Measurements from ENCODE around the gene RMC1. TPM values are rescaled to one million over a fixed set of nuclear protein-coding genes. Genes with fewer than 3 reads are reported as not detected.
A peak's percentile ranks its signal among the peaks of the same experiment; 100 is the strongest.

Gene RMC1
- total RNA-seq, 1 experiment from 2014 or later, result 26.8 TPM

DNA sequence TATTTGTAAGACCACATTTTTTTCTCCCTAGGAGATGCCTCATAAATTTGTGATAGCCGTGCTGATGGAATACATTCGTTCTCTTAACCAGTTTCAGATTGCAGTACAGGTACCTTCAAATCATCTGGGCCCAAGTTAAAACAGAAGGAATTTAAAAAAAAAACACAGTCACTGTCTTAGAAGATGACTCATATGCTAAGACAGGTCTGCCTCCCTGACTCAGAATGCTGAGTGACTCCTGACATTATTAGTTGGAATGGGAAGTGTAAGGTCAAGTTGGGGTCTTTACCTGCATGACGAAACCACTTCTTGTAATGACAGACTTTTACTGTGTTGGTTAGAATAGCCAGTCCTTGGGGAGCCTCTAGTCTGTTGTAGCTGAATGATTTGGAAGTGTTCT lies 26.3 kb downstream of the RMC1 start:
- DNase-seq (ENCODE audit: low read depth), result peak; percentile 89

- no peak for DNase-seq (ENCODE audit: low read depth)
These were observed 26.9 kb downstream of the RMC1 start for GRCh38 chr18:23530195-23530594.

DNA sequence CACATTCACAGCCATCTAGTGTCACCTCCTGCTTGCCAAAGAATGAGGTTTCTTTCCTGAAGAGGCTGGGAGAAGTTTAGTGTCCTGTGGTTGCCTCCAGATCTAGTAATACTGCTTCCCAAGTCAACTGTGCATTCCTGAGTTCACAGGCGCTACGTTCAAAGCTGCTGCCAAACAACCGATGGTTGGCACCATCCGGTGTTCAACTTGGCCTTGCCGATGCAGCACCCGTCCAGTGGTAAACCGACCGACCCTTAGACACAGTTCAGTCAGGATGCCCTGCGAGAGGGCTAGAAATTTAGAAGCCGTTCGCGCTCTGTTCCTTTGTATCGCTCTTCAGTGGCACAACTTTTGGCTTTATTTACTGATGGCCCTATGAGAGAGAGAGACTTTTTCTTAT lies 28.6 kb downstream of the RMC1 start:
- DNase-seq (ENCODE audit: low read depth), result no peak

DNA sequence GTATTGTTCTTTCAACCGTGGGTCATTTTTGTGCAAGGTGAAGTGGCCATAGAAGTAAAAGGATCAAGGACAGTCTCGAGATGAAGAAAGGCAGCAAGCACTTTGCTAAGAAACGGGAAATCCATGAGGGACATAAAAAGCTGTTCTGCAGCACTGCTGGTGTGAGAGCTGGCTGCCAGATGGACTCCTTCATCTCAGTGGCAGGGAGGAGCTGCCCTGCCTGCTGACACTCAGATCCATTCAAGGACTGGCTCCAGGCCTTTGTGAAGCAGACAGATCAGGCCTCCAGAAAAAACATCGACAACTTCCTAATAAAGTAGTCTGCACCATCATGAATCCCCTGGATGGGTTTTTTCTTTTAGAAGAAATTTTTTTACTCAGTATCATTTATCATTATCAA lies 29.5 kb downstream of the RMC1 start:
- DNase-seq (ENCODE audit: low read depth), result no peak

DNA sequence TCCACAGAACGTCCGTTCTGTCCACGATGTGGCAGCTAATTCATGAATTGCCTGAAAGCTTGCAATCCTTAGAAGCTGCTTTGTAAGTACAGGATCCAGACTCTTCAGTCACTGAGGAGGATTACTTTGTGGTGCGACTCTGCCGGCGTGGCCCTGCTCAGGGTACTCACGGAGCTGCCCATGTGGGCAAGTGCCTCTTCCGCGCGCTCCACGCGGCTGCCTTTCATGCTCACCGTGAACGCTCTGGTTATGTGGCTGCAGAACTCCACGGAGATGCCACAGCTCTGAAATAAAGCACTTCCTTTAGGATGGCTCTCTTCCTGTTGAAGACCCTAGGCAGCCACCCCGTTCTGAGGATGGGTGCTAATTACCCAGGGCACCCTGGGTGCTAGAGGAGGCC lies 31.0 kb downstream of the RMC1 start:
- no peak for DNase-seq (ENCODE audit: low read depth)

GRCh38 chr18:23536204-23536603 lies 32.9 kb downstream of the RMC1 start:
- no peak for DNase-seq (ENCODE audit: low read depth)

- DNase-seq (ENCODE audit: low read depth), result no peak
These were observed 34.0 kb downstream of the RMC1 start for GRCh38 chr18:23537274-23537673.

DNA sequence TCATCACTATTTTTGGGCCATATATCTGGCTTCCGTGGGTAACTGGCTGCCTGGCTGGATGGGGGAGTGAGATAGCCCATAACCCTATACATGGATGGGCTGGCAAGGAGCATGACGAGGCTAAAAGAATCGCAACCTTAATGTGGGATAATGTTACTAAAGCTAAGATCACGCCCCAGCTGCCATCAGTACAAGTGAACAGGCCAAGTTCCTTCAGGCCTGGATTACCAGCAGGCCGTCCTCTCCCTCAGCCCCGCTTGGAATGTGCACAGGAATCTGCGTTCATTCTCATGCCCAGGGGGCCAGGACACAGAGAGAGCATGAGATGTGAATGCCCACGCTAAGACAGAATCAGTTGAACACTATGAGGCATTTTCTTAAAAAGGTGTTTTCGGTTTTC lies 34.7 kb downstream of the RMC1 start:
- no peak for DNase-seq (ENCODE audit: low read depth)

- no peak for DNase-seq (ENCODE audit: low read depth)
These were observed 35.6 kb downstream of the RMC1 start for GRCh38 chr18:23538870-23539269.

DNA sequence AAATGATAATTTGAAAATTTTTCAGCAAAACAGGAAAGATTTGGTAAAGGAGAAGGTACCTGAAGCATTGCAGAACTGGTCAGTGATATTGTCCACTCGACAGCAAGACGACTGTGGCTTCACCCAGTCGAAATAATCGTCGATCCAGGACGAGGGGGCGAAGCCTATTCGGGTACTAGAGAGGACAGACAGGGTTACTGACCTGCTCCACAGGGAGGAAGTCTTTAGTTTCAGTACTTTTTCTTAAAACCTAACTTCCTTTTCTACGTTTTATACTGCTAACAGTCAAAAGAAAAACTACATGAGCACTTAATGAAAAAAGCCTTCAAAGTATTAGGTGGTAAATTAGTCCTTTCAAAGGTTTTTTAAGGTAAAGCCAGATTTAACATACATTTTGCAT lies 36.0 kb downstream of the RMC1 start:
- DNase-seq (ENCODE audit: low read depth), result no peak

- no peak for DNase-seq (ENCODE audit: low read depth)
These were observed 36.7 kb downstream of the RMC1 start for GRCh38 chr18:23539911-23540525.

DNA sequence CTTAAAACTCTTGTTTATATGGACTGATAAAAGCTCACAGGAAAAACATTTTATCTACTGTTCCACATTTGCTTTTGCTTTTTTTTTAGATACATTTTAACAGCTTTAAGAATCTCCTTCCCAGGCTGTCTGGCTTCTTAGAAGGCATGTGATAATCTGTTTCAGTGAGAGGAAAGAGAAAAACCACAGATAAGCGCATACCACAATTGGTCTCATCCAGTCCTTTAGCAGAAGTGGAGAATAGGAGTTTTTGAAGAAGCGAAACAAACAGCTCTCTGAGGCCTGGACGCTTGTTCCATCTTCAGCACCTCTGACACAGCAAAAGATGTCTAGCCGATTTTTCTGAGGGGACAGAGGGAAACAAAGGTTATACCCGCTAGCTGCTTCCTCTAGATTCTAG lies 37.6 kb downstream of the RMC1 start:
- no peak for DNase-seq (ENCODE audit: low read depth)

- no peak for DNase-seq (ENCODE audit: low read depth)
These were observed 38.2 kb downstream of the RMC1 start for GRCh38 chr18:23541349-23542093.

- no peak for DNase-seq (ENCODE audit: low read depth)
These were observed 39.1 kb downstream of the RMC1 start for GRCh38 chr18:23542461-23542860.

DNA sequence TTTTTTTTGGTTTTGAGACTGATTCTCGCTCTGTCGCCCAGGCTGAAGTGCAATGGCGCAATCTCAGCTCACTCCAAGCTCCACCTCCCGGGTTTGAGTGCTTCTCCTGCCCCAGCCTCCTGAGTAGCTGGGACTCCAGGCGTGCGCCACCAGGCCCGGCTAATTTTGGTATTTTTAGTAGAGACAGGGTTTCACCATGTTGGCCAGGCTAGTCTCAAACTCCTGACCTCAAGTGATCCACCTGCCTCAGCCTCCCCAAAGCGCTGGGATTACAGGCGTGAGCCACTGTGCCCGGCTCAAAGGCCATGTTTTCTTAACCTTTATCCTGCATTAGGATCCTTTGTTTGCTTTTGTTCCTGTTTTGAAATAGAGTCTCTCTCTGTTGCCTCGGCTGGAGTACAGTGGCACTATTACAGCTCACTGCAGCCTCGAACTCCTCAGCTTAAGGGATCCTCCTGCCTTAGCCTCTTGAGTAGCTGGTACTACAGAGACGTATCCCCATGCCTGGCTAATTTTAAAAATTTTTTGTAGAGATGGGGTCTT lies 42.0 kb downstream of the RMC1 start:
- DNase-seq (ENCODE audit: low read depth), result no peak

DNA sequence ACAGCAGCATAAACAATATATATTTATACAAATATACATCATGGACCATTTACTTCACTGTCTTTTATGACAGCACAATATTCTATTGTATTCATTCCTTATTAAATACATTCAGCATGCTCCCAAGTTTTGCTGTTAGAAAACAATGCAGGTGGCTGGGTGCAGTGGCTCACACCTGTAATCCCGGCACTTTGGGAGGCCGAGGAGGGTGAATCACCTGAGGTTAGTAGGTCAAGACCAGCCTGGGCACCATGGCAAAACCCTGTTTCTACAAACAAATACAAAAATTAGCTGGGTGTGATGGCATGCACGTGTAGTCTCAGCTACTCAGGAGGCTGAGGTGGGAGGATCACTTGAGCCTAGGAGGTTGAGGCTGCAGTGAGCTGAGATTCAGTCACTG lies 44.0 kb downstream of the RMC1 start:
- DNase-seq (ENCODE audit: low read depth), result no peak

GRCh38 chr18:23547846-23548245 lies 44.5 kb downstream of the RMC1 start:
- DNase-seq (ENCODE audit: low read depth), result peak; percentile 35

- no peak for DNase-seq (ENCODE audit: low read depth)
These were observed 45.0 kb downstream of the RMC1 start for GRCh38 chr18:23548275-23548674.

GRCh38 chr18:23548719-23549118 lies 45.4 kb downstream of the RMC1 start:
- DNase-seq (ENCODE audit: low read depth), result no peak

GRCh38 chr18:23550898-23551297 lies 47.6 kb downstream of the RMC1 start:
- no peak for DNase-seq (ENCODE audit: low read depth)

DNA sequence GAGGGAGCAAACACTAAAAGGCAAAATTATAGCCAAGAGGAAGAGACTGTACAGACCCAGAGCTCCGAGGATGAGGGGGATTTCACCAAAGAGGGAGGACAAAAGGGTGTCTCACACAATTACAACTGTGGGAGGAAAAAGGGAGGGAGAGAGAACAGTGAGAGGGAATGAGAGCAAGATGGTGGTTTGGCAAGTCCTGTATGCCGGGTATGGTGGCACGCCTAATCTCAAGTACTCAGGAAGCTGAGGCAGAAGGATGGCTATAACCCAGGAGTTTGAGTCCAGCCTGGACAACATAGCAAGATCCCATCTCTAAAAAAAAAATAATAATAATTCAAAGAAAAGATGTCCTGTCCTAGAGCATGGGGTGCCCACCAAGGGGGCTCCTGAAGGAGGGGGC lies 48.7 kb downstream of the RMC1 start:
- DNase-seq (ENCODE audit: low read depth), result no peak

DNA sequence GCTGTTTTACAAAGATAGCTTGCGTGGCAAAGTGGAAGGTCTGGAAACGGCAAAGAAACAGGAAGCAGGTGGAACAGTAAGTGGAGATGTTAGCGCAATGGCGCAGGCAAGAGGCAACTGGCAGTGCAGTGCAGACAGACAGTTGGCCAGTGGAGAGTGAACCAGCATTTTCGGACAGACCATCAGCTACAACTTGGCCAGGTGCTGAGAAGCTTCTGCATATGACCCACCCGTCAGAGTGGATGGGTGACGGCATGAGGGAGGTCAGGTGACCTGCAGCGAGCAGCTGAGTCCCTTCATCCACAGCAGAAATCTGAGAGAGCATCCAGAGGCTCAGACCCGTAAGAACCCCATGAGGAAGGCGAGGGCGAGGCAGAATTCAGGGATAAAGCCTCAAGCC lies 49.2 kb downstream of the RMC1 start:
- no peak for DNase-seq (ENCODE audit: low read depth)

DNA sequence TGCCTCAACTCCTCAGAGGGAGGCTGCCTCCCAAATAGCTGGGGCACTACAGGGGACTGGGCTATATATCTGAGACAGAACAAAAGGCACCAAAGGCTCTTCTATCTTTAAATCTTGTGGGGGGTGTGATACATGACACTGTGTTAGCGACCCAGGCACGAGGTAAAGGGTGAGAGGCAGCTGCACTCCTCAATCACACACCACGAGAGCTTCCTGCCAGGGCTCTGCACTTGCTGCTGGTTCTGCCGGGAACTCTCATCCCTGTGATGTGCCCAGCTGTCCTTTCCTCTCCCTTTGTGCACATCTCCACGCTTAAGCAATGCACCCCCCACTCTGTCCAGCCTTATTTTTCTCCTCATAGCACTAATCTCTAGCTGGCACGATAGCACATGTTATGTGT lies 50.6 kb downstream of the RMC1 start:
- no peak for DNase-seq (ENCODE audit: low read depth)
